Thyroid gland (tissue), 4 donors: ENCODE data around the gene EFNA4. TPM values are rescaled to one million over a fixed set of nuclear protein-coding genes. Genes with fewer than 3 reads are reported as not detected.

Source experiments
- DNase-seq, 2 donors: peaks; one replicate each; pipeline ENCODE4 v3.0.0-alpha.2; 2019
- H3K27ac ChIP-seq, 3 donors: fragments of 200-600 bp; sonication (generic); 1 replicate in 2 of 3; 2 replicates in 1 of 3; pipeline ENCODE4 v1.5.1; 2016 to 2019; ENCODE audit warnings: mild to moderate bottlenecking in 1 of 3, moderate library complexity in 1 of 3
- H3K27me3 ChIP-seq: fragments of 200-600 bp; sonication (generic); one replicate; pipeline ENCODE4 v1.5.1; 2019
- H3K36me3 ChIP-seq, 2 donors: fragments of 200-600 bp; sonication (generic); one replicate each; pipeline ENCODE4 v1.5.1; 2016 to 2019
- H3K4me1 ChIP-seq, 2 donors: fragments of 200-600 bp; sonication (generic); one replicate each; pipeline ENCODE4 v1.5.1; 2017 to 2019
- H3K4me3 ChIP-seq, 3 donors: fragments of 200-600 bp; sonication (generic); replicated peaks in 1 of 3; 1 replicate in 2 of 3; 2 replicates in 1 of 3; pipeline ENCODE4 v1.5.1; 2016; ENCODE audit warnings: mild to moderate bottlenecking in 1 of 3
- H3K9me3 ChIP-seq: fragments of 200-600 bp; sonication (generic); one replicate; pipeline ENCODE4 v1.5.1; 2017
- POLR2A ChIP-seq, 2 donors: fragments of 450-650 bp; IDR thresholded peaks; one replicate each; pipeline ENCODE4 v1.6.1; 2017; ENCODE audit warnings: antibody characterized with exemption in 2 of 2, mild to moderate bottlenecking in 2 of 2, moderate library complexity in 1 of 2
- WGBS, 2 donors: methylation state at CpG; one replicate each; pipeline ENCODE4 v1.1.5; 2017; 5-methylcytosine and 5-hydroxymethylcytosine counted together
- intact Hi-C: fragments of 100-400 bp; cut with DNase I; formaldehyde crosslinking; loops from one replicate; pipeline ENCODE4 v1.15.1; 2023
- total RNA-seq, 4 donors: library from RNA; depleted of rRNA; stranded (reverse); fragments of >200 nt; gene quantifications; one replicate each; pipeline ENCODE4 v1.2.3, GENCODE V29; 2016
- TF ChIP-seq, protein P1 (sequence below), 6 experiments: fragments of 200-600 bp in 3 of 6; fragments of 450-650 bp in 3 of 6; sonication (generic) in 3 of 6; IDR thresholded peaks; one replicate each; pipeline ENCODE4 v1.5.1; 2016 to 2019; ENCODE audit warnings: antibody characterized with exemption in 6 of 6, mild to moderate bottlenecking in 2 of 6, inconsistent platforms in 1 of 6, moderate library complexity in 1 of 6

The EFNA4 gene
- total RNA-seq, 4 donors from 2014 or later = 7.5 to 13.1 (median 9.9) TPM

DNA sequence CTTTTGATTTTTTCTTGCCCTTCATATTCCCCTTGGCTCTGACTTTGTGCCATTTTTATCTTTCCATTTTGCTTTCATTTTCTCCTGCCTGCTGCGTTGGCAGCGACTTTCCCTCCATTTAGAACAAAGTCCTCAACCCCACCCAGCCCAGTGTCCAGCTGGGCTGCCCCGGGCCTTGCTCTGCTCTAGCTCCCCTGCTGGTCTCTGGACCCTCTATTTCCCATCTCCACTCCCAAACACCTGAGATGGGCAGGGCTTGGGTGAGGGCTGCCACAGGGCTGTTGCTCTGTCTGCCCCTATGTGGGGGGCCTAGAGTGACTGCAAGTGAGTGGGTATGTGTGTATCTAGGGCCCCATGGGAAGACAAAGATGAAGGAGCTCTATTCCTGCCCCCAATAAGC is 19.7 kb upstream of the EFNA4 start:
- no peak for DNase-seq
- no peaks in the 10 kb centered on the region for H3K27me3 ChIP-seq
- peaks cover 0 to 16% of the 10 kb centered on the region in 2 donors for H3K4me1 ChIP-seq
- no peaks in the 10 kb centered on the region for H3K9me3 ChIP-seq
- no peaks in the 10 kb centered on the region for H3K36me3 ChIP-seq
- H3K27ac ChIP-seq = no peak overlapping the region
- 84 to 85% methylated on average over 3 of the region's 3 CpGs for WGBS, 2 donors
- no peak overlapping the region for H3K4me3 ChIP-seq
- intact Hi-C loops = no loop called here
- no peak for TF ChIP-seq POLR2A (IDR thresholded peaks at IDR 0.05)
- TF ChIP-seq, protein P1, sequence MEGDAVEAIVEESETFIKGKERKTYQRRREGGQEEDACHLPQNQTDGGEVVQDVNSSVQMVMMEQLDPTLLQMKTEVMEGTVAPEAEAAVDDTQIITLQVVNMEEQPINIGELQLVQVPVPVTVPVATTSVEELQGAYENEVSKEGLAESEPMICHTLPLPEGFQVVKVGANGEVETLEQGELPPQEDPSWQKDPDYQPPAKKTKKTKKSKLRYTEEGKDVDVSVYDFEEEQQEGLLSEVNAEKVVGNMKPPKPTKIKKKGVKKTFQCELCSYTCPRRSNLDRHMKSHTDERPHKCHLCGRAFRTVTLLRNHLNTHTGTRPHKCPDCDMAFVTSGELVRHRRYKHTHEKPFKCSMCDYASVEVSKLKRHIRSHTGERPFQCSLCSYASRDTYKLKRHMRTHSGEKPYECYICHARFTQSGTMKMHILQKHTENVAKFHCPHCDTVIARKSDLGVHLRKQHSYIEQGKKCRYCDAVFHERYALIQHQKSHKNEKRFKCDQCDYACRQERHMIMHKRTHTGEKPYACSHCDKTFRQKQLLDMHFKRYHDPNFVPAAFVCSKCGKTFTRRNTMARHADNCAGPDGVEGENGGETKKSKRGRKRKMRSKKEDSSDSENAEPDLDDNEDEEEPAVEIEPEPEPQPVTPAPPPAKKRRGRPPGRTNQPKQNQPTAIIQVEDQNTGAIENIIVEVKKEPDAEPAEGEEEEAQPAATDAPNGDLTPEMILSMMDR (IDR thresholded peaks at IDR 0.05) = no peak

DNA sequence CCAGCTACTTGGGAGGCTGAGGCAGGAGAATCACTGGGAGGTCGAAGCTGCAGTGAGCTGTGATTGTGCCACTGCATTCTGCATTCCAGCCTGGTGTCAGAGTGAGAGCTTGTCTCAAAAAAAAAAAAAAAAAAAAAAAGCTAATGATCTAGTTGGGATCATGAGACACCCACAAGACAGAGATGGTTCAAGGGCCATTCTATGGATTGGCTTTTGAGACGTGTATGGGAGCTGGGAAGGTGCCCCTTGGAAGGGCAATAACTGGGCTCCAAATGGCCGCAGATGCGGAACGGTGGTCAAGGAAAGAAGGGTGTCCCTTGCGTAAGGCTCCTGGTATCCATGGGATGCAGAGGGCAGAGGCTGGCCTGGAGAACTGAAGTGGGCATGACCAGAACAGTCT is 19.2 kb upstream of the EFNA4 start:
- no peak overlapping the region for H3K4me3 ChIP-seq
- peaks cover 0 to 11% of the 10 kb centered on the region in 2 donors for H3K4me1 ChIP-seq
- no peak for TF ChIP-seq POLR2A (IDR thresholded peaks at IDR 0.05)
- TF ChIP-seq, protein P1 (IDR thresholded peaks at IDR 0.05) = no peak
- no peaks in the 10 kb centered on the region for H3K27me3 ChIP-seq
- no peaks in the 10 kb centered on the region for H3K36me3 ChIP-seq
- H3K9me3 ChIP-seq = no peaks in the 10 kb centered on the region
- no peak for DNase-seq
- 93% methylated on average over 6 of the region's 6 CpGs for WGBS, 2 donors
- H3K27ac ChIP-seq = peak overlapping the region in 1 of 3 donors; percentile 44
- intact Hi-C loops = no loop called here

DNA sequence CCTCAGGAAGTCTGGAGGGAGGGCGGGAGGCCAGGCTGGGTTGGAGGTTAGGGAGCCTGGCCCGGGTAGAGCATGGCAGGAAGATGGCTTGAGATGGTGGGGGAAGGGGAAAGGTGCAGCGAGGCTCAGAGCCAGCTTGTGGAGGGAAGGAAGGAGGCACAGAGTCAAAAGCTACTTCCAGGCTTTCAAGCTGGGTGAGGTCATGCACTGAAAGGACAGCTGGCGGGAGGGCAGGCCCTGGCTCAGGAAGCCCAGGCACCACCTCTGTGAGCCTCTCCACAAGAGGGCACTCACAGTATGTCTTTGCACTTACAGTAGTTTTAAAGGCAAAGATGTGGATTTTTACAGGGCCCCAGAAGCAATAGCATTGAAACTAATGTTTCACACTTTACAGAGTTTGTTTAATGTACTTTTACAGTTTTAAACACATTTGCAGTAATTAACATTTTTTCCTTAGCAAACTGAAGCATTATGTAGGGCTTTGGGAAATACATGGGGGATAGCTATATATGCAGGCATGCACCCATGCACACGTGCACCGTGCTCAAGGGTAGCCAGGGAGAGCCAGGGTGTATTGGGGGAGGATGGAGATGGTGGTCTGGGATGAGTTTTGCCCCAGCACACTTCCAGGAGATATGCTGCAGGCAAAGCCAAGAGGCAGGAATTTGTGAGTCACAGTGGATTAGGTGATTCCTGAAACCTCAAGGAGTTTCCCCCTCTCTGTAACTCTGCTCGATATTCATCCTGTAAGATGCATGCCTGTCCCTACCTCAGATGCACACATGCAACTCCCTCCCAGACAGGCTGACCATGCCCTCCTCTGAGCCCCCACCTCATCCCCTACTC is 18.5 kb upstream of the EFNA4 start:
- Histone ChIP-seq H3K27ac (peak overlapping the region in 1 of 3 donors; percentile 44), H3K4me1 (peaks cover 4 to 17% of the 10 kb centered on the region in 2 donors), H3K4me3 (no peak overlapping the region), H3K36me3 (no peaks in the 10 kb centered on the region), H3K27me3 (no peaks in the 10 kb centered on the region), H3K9me3 (no peaks in the 10 kb centered on the region)
- WGBS, 2 donors = 44 to 46% methylated on average over 7 of the region's 7 CpGs
- peak; percentile 91 to 92 for DNase-seq
- intact Hi-C loops = loop anchor here (5.0 kb wide), 1 partner anchor 37 kb away; no protein-coding TSS in a partner anchor
- TF ChIP-seq, protein P1 (IDR thresholded peaks at IDR 0.05) = peak; percentile 18 to 80 (median 72)
- no peak for TF ChIP-seq POLR2A (IDR thresholded peaks at IDR 0.05)

DNA sequence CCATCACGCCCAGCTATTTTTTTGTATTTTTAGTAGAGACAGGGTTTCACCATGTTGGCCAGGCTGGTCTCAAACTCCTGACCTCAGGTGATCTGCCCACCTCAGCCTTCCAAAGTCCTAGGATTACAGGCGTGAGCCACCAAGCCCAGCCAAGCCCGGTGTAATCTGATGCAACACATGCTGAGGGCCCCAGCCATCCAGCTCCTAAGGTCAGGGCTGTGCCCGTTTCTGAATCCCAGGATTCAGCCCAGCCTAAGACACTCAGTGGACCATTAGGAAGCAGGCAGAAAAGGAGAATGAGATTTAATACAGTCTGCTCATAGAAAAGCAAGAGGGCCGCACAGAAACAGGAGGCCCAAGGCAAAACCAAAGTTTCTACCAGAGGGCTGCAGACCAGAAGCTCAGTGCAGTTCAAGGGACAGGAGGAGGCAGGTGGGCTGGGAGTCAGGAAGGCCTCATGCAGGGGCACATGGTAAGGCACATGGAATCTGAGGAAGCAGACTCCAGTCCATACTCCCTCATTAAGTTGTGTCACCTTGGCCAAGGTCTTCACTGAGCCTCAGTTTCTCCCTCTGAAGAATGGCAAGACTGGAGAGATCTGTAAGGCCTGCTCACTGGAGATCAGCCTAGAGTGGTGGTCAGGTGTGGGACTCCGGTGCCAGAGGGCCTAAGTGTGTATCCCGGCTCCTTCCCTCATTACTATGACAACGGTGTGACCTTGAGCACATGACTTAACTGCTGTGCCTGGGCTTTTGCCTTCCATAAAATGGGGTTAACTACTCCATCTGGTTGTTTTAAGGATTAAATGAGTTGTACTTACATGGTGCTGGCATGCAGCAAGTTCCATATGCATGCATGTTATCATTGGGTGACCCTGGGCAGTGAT is 14.8 kb upstream of the EFNA4 start:
- Histone ChIP-seq H3K9me3 (no peaks in the 10 kb centered on the region), H3K4me3 (no peak overlapping the region), H3K27me3 (no peaks in the 10 kb centered on the region), H3K36me3 (no peaks in the 10 kb centered on the region), H3K4me1 (peaks cover 9 to 38% of the 10 kb centered on the region in 2 donors), H3K27ac (no peak overlapping the region)
- intact Hi-C loops = loop anchor here (5.0 kb wide), 1 partner anchor 34 kb away; no protein-coding TSS in a partner anchor
- TF ChIP-seq, protein P1 (IDR thresholded peaks at IDR 0.05) = no peak
- TF ChIP-seq POLR2A (IDR thresholded peaks at IDR 0.05) = no peak
- no peak for DNase-seq
- 89 to 96% methylated on average over 8 of the region's 8 CpGs for WGBS, 2 donors
